A172 (cell line): ENCODE data around the gene PSMB1. TPM values are rescaled to one million over a fixed set of nuclear protein-coding genes. Genes with fewer than 3 reads are reported as not detected.
A peak's percentile ranks its signal among the peaks of the same experiment; 100 is the strongest.

Experiments
- DNase-seq: peaks from one replicate; pipeline ENCODE4 v3.0.0-alpha.2; 2015; ENCODE audit warnings: low spot score
- total RNA-seq: library from RNA; depleted of rRNA; stranded (reverse); fragments of >200 nt; shearing (Covaris generic); gene quantifications from 2 replicates; pipeline ENCODE4 v1.2.3, GENCODE V29; 2014; rRNA removed

Gene PSMB1
- total RNA-seq = 628 and 675 TPM in 2 replicates

GRCh38 chr6:170552765-170553533 is at the start of gene PSMB1:
Gene PSMB1 (minus strand): TSS chr6:170553307. CDS start chr6:170553242, 65 bp downstream.
- DNase-seq = peak; percentile 93

DNA sequence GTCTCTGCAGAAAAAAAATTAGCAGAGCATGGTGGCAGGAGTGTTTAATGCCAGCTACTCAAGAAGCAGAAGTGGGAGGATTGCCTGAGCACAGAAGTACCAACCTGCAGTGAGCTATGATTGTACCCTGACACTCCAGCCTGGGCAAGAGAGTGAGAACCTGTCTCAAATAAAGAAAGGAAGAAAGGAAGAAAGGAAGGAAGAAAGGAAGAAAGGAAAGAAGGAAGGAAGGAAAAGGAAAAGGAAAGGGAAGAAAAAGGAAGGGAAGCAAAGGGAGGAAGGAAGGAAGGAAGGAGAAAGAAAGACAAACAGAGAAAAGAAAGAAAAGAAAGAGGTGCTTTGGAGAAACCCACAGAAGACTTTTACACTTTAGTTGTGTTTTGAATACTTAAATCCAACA is 44.2 kb upstream of the PSMB1 start:
- no peak for DNase-seq

GRCh38 chr6:170596426-170596825 is 43.3 kb upstream of the PSMB1 start:
- no peak for DNase-seq

GRCh38 chr6:170590725-170591124 is 37.6 kb upstream of the PSMB1 start:
- no peak for DNase-seq

DNA sequence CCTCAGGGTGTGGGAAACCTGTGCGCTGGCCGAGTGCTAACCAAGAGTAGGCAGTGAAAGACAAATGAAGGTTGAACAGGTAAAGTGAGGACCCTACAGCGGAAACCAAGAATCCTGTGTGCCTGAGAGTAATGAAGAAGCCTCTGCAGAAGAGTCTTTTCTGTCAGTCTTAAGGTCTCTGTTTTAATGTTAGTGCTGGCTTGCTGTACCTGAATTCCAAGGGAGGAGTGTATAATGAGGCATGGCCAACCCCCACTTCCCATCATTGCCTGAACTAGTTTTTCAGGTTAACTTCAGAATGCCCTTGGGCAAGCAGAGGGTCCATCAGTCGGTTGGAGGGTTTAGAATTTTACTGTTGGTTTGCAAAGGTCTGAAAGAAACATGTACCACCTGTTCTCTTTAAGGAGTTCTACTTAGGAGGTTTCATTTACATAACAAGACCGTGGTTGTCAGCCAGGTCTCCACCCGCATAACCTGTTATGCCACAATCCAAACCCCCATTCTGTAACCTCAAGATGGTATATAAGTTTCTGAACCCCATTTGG is 31.9 kb upstream of the PSMB1 start:
- DNase-seq = peak; percentile 1

GRCh38 chr6:170584181-170584953 is 31.3 kb upstream of the PSMB1 start, which contains the start of gene PDCD2:
Gene PDCD2 (minus strand): TSS chr6:170584637. CDS start chr6:170584581, 56 bp downstream.
- peak; percentile 84 for DNase-seq

DNA sequence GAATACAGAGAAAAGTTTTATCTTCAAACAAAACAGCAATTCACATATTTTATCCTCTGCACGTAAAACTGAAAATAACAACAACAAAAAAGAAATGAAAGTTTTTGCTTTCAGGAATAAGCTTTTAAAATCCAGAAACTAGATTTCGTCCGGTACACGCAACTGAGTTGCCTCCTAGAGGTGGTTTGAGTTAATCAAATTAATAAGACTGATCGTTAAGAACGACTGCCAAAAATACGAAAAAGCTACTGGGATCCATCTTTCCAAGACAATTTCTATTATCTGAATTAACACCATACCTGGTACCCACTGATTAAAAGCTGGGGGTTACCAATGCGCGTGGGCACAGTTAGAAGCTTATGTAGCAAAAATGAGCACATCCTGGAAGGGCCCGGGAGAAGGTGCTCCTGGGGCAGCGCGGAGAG is 30.7 kb upstream of the PSMB1 start:
- no peak for DNase-seq

DNA sequence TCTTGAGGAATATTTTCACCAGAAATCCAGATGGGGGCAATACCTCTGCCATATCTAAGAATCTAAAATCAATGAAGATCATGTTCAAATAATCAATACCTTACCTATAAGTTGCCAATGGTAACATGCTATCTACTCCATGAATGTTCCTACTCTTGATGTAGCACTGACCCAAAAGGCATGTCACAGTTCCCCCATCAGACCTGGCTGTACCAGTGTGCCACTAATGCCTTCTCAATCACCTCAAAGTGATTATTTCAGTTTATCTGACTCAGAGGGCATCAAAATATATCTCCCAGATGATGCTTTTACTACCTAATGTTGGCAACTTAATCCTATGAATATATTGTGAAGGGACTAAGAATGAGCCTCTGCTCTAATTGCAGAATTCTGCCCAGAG is 25.8 kb upstream of the PSMB1 start:
- no peak for DNase-seq

DNA sequence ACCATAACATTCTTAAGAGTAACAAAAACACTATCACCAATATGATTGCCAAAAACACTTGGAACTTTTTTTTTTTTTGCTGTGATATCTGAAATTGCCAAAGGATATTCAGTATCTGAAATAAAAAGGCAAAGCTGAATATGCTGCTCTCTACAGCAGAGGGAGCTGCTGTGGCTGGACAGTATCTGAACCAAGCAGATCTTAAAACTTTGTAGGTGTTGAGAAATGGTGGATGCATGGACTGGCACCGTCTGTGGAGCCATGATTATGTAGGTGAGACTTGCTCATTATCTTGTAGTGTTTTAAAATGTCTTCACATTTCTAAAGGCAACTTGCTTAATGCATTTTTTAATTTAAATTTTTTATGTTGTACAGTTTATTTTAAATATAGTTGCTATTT is 22.1 kb upstream of the PSMB1 start:
- no peak for DNase-seq

- no peak for DNase-seq
Measured at GRCh38 chr6:170572704-170573466, 19.8 kb upstream of the PSMB1 start.

DNA sequence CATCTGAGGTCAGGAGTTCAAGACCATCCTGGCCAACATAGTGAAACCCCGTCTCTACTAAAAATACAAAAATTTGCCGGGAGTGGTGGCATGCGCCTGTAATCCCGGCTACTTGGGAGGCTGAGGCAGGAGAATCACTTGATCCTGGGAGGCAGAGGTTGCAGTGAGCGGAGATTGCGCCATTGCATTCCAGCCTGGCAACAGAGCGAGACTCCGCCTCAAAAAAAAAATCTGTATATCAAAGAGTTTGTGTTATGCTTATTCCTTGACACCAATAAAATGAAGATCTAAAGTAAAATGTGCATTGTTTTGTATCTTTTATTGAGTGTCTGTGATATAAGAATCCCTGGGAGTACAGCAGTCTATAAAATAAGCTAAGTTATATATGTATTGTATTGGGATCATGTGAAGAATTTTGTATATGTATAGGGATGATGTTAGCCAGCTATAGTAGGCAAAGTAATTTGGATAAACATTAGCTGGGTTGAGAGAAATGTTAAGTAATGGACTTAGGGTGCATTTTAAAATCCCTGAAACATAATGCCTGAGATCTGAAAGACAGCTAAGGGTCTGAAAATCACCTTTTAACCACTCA is 11.9 kb upstream of the PSMB1 start:
- DNase-seq = no peak

DNA sequence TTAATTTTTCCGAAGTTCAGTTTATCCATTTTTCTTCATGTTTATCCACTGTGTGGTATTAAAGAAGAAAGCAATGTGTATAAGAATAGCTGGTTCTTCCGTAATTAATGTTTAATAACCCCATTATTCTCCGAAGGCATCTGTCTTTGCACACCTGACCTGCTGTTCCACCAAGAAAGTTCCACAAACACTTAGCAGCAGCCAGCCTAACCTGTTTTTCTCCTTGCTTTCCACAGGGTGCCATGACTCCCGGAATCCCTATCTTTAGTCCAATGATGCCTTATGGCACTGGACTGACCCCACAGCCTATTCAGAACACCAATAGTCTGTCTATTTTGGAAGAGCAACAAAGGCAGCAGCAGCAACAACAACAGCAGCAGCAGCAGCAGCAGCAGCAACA is 8.4 kb upstream of the PSMB1 start:
- no peak for DNase-seq

DNA sequence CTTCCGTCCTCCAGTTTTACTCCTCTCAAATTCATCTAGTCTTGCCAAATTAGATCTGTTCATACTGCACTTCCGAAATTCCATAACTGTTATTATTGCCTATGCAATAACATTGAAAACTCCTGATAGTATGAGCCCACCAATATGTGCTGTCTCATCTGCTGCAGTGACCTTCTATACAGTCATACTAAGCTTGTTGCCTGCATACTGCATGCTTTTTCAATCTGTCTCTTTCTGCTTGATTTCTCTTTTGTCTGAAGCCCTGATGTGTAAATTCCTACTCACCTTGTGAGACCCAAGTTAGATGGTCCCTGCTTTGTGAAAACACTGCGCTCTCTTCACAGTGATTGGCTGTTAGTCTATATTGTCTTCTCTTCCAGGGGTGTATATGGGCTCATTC is 2.2 kb upstream of the PSMB1 start:
- no peak for DNase-seq

GRCh38 chr6:170554796-170555137 is 1.7 kb upstream of the PSMB1 start:
- DNase-seq = no peak

DNA sequence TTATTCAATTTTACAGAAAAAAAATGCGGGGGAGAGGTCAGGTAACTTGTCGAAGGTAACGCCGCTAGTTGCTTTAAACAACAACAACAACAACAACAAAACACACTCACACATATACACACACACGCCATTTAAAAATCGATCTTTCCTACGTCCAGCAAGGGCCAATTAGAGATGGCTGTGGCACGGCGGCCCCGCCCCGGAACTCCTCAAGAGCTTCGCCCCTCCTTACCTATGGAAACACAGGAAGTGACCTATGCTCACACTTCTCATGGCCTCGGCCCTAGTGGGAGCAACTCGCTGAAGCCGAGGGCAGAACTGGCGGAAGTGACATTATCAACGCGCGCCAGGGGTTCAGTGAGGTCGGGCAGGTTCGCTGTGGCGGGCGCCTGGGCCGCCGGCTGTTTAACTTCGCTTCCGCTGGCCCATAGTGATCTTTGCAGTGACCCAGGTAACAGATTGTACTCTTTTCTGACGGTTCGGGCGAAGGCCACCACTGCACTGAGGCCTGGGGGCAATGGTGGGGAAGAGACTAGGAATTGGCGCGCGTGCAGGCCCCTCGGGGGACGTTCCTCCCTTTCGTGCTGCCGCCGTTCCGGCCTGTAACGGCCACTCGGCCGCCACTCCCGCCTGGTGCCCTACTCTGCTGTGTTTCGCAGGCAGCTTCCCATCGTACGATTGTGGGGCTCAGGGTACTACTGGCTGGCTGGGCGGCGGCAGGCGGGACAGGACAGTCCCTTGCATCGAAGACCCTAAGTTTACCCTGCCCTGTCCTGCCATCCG is 1.1 kb upstream of the PSMB1 start, which contains the start of gene TBP:
TBP (plus strand) TSS at position 357 of the 783 bp plus-strand sequence. CDS start 2,661 bp downstream, outside the sequence.
- DNase-seq = peak; percentile 96

- DNase-seq = peak; percentile 53
Measured at GRCh38 chr6:170553534-170554012, 466 bp upstream of the PSMB1 start.

DNA sequence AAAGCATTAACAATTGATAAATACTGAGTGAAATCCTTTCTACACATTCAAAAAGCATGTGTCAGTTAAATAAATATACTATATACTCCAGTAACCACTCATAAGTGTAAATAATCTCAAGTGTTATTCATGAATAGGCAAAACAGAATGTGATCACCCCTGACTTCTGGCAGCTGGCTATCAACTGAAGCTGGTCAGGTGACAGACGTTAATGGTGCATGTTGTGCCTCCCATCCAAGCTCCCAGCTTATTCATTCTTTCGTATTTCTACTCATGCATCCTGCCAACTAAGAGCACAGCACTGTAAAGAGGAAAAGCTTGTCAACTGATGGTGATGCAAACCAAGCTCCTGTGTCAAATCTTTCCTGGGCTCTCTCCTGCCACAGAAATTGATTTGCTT is 7.7 kb downstream of the PSMB1 start:
- no peak for DNase-seq

DNA sequence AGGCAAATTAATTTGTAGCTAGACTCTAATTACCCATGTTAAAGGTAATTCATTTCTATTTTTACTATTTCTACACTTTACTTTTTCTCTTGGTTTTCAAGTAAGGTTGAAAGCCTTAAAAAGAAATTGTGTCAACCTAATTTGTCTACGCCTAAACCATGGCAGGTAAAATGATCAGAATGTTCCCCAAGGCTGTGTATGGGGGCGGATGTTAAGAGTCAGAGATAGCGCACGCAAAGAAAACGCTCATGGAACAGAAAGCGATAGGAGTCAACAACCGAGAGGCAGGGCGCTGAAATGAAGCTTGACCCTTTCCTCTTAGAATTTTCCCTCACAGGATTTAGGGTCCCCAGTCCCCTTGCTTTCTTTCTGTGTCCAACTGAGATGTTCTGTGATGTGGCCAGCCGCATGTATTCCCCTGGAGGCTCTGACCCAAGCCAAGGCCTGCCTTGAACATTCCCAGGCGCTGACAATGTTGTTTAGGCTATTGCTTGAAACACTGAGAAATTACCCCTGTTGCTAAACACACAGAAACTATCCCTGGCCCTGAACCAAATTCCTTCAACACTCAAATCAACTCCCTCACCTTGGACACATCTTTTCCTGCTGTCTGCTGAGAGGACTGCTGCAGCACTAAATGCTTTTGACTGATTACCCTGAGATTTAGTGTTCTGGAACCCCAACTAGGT is 10.9 kb downstream of the PSMB1 start:
- DNase-seq = no peak

DNA sequence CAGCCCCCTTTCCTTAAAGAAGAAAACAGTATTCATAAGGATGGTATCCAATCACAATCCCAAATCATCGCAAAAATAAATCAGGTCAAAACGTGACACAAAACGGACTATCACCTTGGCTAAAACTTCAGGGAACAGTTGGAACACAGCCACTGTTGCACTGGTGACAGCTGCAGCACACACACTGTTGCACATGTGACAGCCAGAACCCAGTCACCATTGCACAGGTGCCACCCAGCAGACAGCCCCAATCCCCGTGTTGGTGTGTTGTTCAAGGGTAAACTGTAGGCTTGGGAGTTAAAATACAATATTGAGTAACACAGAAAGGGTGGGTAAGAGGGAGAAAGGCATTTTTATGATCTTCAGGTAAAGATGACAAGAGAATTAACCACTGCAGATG is 15.8 kb downstream of the PSMB1 start:
- DNase-seq = no peak

- DNase-seq = no peak
Measured at GRCh38 chr6:170536671-170537070, 16.4 kb downstream of the PSMB1 start.
